ENCODE measurements around the gene CTNNA3. TPM values are rescaled to one million over a fixed set of nuclear protein-coding genes. Genes with fewer than 3 reads are reported as not detected.

Gene CTNNA3
- total and polyA plus RNA-seq, 2 of the 4 experiments (the other 2 are of a cell fraction) = 0.19 to 0.90 TPM

DNA sequence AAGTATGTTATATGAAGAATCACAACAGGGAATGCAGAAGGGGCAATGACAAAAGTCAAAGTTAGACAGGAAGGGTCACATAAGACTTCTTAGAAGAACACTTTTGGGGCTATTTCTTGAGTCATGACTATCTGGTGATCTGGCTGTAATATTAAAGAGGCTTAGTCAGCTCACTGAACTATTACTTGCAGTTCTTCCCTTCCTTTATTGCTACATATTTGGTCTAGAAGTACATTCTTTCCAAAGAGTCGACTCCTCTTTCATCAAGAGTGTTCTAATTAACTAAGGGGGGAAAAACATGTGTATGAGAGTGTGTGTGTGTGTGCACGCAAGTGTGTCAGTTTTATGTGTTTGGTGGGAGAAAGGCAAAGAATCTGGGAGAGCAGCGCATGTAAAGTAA is 1017.5 kb downstream of the CTNNA3 start:
- Histone ChIP-seq H3K9me3 (ENCODE audit: control insufficient read depth, insufficient read depth, low read length) (no peaks in the 10 kb centered on the region), H2BK5ac (ENCODE audit: low read depth, low read length, poor library complexity, severe bottlenecking) (no peak overlapping the region), H2AK5ac (ENCODE audit: low read depth, low read length) (no peak overlapping the region), H4K20me1 (ENCODE audit: insufficient read depth, low read length) (no peaks in the 10 kb centered on the region), H4K5ac (ENCODE audit: low read depth, low read length) (no peak overlapping the region), H2BK20ac (ENCODE audit: low read depth, low read length) (no peak overlapping the region), H2AK9ac (replicated peaks; ENCODE audit: low read depth, low read length, poor library complexity) (no peak overlapping the region), H3K36me3 (ENCODE audit: control insufficient read depth, insufficient read depth, low read length) (no peaks in the 10 kb centered on the region), H3K79me1 (ENCODE audit: low read depth in 1 of 2, low read length in 2 of 2) (no peaks in the 10 kb centered on the region), H3K4me3 (ENCODE audit: insufficient read depth, low read depth, low read length) (no peak overlapping the region), H3K9me1 (ENCODE audit: insufficient read depth, low read length) (no peaks in the 10 kb centered on the region), H3K23ac (ENCODE audit: low read depth, low read length) (no peak overlapping the region), H2BK15ac (ENCODE audit: low read depth, low read length) (no peak overlapping the region), H3K18ac (ENCODE audit: low read depth, low read length) (no peak overlapping the region), H4K91ac (ENCODE audit: insufficient read depth, low read depth, low read length) (no peak overlapping the region), H2AFZ (replicated peaks; ENCODE audit: low read length, poor library complexity) (no peak overlapping the region), H3K4ac (ENCODE audit: low read depth, low read length) (no peak overlapping the region), H3K27me3 (ENCODE audit: control insufficient read depth, insufficient read depth, low read length) (no peaks in the 10 kb centered on the region), H3K4me1 (ENCODE audit: control insufficient read depth, insufficient read depth, low read length) (no peaks in the 10 kb centered on the region), H3K27ac (ENCODE audit: insufficient read depth, low read length) (no peak overlapping the region), H2BK120ac (ENCODE audit: low read depth, low read length) (no peak overlapping the region), H3K56ac (ENCODE audit: extremely low read depth, insufficient read depth, low read length) (no peak overlapping the region), H3K4me2 (ENCODE audit: low read depth, low read length) (no peak overlapping the region), H3K14ac (replicated peaks; ENCODE audit: low read depth, low read length) (no peak overlapping the region), H3K9ac (ENCODE audit: low read depth, low read length) (no peak overlapping the region), H4K8ac (ENCODE audit: low read depth in 2 of 2, low read length in 2 of 2) (no peak overlapping the region)
- 100% methylated on average over 2 of the region's 3 CpGs; no CpG with 5 or more reads in 1 of the 2 experiments for WGBS, 2 experiments (ENCODE audit: extremely low coverage in 2 of 2, insufficient read length in 1 of 2)
- BruUV-seq (replicated peaks) = no TSS peak
- in situ Hi-C loops (cut with MboI; ENCODE audit: low sequenced_read_pairs) = no loop called here
- ChIA-PET CTCF (no interaction called here), POLR2A (ENCODE audit: unreplicated experiment) (no interaction called here)
- intact Hi-C loops (cut with micrococcal nuclease) = no loop called here
- dilution Hi-C loops (cut with HindIII; ENCODE audit: low sequenced_read_pairs, unreplicated experiment) = no loop called here
- DNase-seq (peak; percentile 2), ATAC-seq (ENCODE audit: low read depth) (no peak)
- TF ChIP-seq MAFK (IDR thresholded peaks at IDR 0.05; ENCODE audit: low read depth, low read length) (no peak), CHD1 (IDR thresholded peaks at IDR 0.05; ENCODE audit: low read depth, low read length) (no peak), RFX5 (IDR thresholded peaks at IDR 0.05; ENCODE audit: low read depth, low read length) (no peak)
